PC-9 (cell line): ENCODE results near the gene VPS50. TPM values are rescaled to one million over a fixed set of nuclear protein-coding genes. Genes with fewer than 3 reads are reported as not detected.

Experiments
- BruUV-seq: library from RNA; stranded (reverse); fragments of 400-500 nt; replicated peaks from 2 replicates; lab custom pipeline; 2021; lab: Mats Ljungman, UMichigan
- CTCF ChIA-PET: fragments of 300-600 bp; sonication (Branson Sonifier 250); formaldehyde crosslinking; loops from one replicate; lab custom pipeline; 2022; ENCODE audit warnings: antibody characterized with exemption; lab: Charles Lee
- POLR2A ChIA-PET: fragments of 300-600 bp; sonication (Branson Sonifier 250); formaldehyde crosslinking; loops from one replicate; lab custom pipeline; 2022; ENCODE audit warnings: antibody characterized with exemption; ENCODE audit not compliant: unreplicated experiment; lab: Charles Lee
- DNase-seq, 2 experiments: peaks; one replicate each; pipeline versions ENCODE4 v3.0.0 to v3.0.0-alpha.2; 2015 to 2022; ENCODE audit warnings: mixed read lengths in 1 of 2
- H2AFZ ChIP-seq: fragments of 200-600 bp; sonication (generic); 2 replicates; pipeline ENCODE4 v1.8.1; 2017; ENCODE audit warnings: antibody characterized with exemption
- H3F3A ChIP-seq: fragments of 200-600 bp; sonication (generic); 2 replicates; pipeline ENCODE4 v1.8.1; 2017; ENCODE audit warnings: antibody characterized with exemption, mild to moderate bottlenecking, low read depth; ENCODE audit not compliant: insufficient read depth
- H3K27ac ChIP-seq: fragments of 200-600 bp; sonication (generic); 2 replicates; pipeline ENCODE4 v1.6.1; 2016; ENCODE audit warnings: mixed run types
- H3K27me3 ChIP-seq: fragments of 200-600 bp; sonication (generic); 2 replicates; pipeline ENCODE4 v1.6.1; 2016; ENCODE audit warnings: low read depth, mixed run types; ENCODE audit not compliant: insufficient read depth
- H3K36me3 ChIP-seq: fragments of 200-600 bp; sonication (generic); 2 replicates; pipeline ENCODE4 v1.6.1; 2016; ENCODE audit warnings: low read depth, mixed run types
- H3K4me1 ChIP-seq: fragments of 200-600 bp; sonication (generic); replicated peaks from 2 replicates; pipeline ENCODE4 v1.6.1; 2016; ENCODE audit warnings: mixed run types; ENCODE audit not compliant: insufficient read depth
- H3K4me2 ChIP-seq: fragments of 200-600 bp; sonication (generic); 2 replicates; pipeline ENCODE4 v1.6.1; 2017; ENCODE audit warnings: mixed run types
- H3K4me3 ChIP-seq: fragments of 200-600 bp; sonication (generic); 2 replicates; pipeline ENCODE4 v1.6.1; 2016; ENCODE audit warnings: mixed run types
- H3K79me2 ChIP-seq: fragments of 200-600 bp; sonication (generic); 2 replicates; pipeline ENCODE4 v1.6.1; 2017; ENCODE audit warnings: low read depth, mixed run types
- H3K9me2 ChIP-seq: fragments of 200-600 bp; sonication (generic); 2 replicates; pipeline ENCODE4 v1.8.1; 2017; ENCODE audit warnings: mild to moderate bottlenecking; ENCODE audit not compliant: insufficient read depth
- H3K9me3 ChIP-seq: fragments of 200-600 bp; sonication (generic); 2 replicates; pipeline ENCODE4 v1.8.1; 2016; ENCODE audit warnings: low read depth; ENCODE audit not compliant: insufficient read depth
- H4K20me1 ChIP-seq: fragments of 200-600 bp; sonication (generic); 2 replicates; pipeline ENCODE4 v1.8.1; 2017; ENCODE audit not compliant: insufficient read depth
- CTCF ChIP-seq: fragments of 200-600 bp; sonication (generic); conservative IDR thresholded peaks from 2 replicates; pipeline ENCODE4 v1.6.1; 2017; ENCODE audit warnings: mixed run types, antibody characterized with exemption, mild to moderate bottlenecking, moderate library complexity
- EZH2 ChIP-seq: fragments of 200-600 bp; sonication (generic); IDR thresholded peaks from 2 replicates; pipeline ENCODE4 v1.8.0; 2017; ENCODE audit warnings: antibody characterized with exemption, low read depth
- intact Hi-C: fragments of 100-400 bp; cut with micrococcal nuclease; formaldehyde crosslinking; loops from one replicate; pipeline ENCODE4 v1.10.0; 2022; ENCODE audit not compliant: unreplicated experiment
- total RNA-seq: library from RNA; stranded (reverse); gene quantifications from 2 replicates; pipeline ENCODE4 v1.2.3, GENCODE V29; 2021

Gene VPS50
- total RNA-seq, 1 experiment from 2014 or later, result 32.2 TPM

- H3K79me2 ChIP-seq, result no peaks in the 10 kb centered on the region
- intact Hi-C loops, result no loop called here
- ChIA-PET POLR2A (no interaction called here), CTCF (no interaction called here)
- no peaks in the 10 kb centered on the region for H4K20me1 ChIP-seq
- no peaks in the 10 kb centered on the region for H3F3A ChIP-seq
- no peaks in the 10 kb centered on the region for H3K9me2 ChIP-seq
- H3K9me3 ChIP-seq, result no peaks in the 10 kb centered on the region; the same call in 1 of the 2 replicates
- no TSS peak for BruUV-seq
- no peak overlapping the region for H3K4me2 ChIP-seq
- H2AFZ ChIP-seq, result no peak overlapping the region
- no peaks in the 10 kb centered on the region for H3K36me3 ChIP-seq
- no peak overlapping the region for H3K27ac ChIP-seq
- no peak overlapping the region for H3K4me3 ChIP-seq
- H3K27me3 ChIP-seq, result no peaks in the 10 kb centered on the region
- TF ChIP-seq CTCF, result no peak
- TF ChIP-seq EZH2, result no peak
- no peak for DNase-seq
- no peaks in the 10 kb centered on the region for H3K4me1 ChIP-seq
These were observed 33.7 kb upstream of the VPS50 start for GRCh38 chr7:93198472-93198871.

DNA sequence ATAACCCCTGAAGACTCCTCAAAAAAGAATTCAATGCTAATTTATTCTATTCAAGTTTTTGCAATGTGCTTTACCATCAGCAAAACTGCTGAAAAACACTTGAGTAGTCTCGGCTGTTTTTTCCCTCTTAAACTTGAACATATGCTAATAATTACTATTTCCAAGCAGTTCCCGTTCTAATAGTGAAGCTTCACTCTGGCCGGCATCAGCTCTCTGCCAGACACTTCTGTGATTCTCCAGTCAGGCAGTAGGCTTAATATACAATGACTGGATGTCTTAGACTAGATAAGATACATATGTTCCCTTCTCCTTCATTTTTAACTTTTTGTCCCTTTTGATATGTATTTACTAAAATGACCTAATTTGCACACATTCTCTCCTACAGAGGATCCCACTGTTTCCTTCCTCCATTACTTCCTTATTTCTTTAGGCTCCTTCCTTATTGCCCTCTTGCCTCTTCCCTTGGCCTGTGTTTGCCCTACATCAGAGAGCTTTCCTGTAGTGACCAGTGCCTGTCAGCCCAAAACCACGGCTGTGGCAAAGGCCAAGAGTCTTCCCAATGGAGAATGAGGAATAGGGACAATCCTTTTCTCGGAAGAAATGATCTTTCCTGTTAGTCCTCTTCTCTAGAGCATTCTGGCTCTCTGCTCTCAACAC lies 29.4 kb upstream of the VPS50 start:
- no peak overlapping the region for H3K4me3 ChIP-seq
- no peaks in the 10 kb centered on the region for H3K79me2 ChIP-seq
- peak overlapping the region; percentile 48; the same call in 1 of the 2 replicates for H2AFZ ChIP-seq
- CTCF ChIA-PET, result no interaction called here
- POLR2A ChIA-PET, result no interaction called here
- no peaks in the 10 kb centered on the region for H3F3A ChIP-seq
- intact Hi-C loops, result no loop called here
- DNase-seq, result no peak
- H3K36me3 ChIP-seq, result no peaks in the 10 kb centered on the region
- no TSS peak for BruUV-seq
- no peak overlapping the region for H3K4me2 ChIP-seq
- no peaks in the 10 kb centered on the region for H4K20me1 ChIP-seq
- H3K9me2 ChIP-seq, result no peaks in the 10 kb centered on the region; the same call in 1 of the 2 replicates
- no peak for TF ChIP-seq CTCF
- no peak for TF ChIP-seq EZH2
- no peaks in the 10 kb centered on the region; the same call in 1 of the 2 replicates for H3K9me3 ChIP-seq
- H3K4me1 ChIP-seq, result no peaks in the 10 kb centered on the region
- H3K27me3 ChIP-seq, result no peaks in the 10 kb centered on the region
- no peak overlapping the region for H3K27ac ChIP-seq

GRCh38 chr7:93203496-93203895 lies 28.7 kb upstream of the VPS50 start:
- Histone ChIP-seq H4K20me1 (no peaks in the 10 kb centered on the region), H3K9me3 (no peaks in the 10 kb centered on the region; the same call in 1 of the 2 replicates), H3K36me3 (no peaks in the 10 kb centered on the region), H3F3A (no peaks in the 10 kb centered on the region), H3K27me3 (no peaks in the 10 kb centered on the region), H3K4me1 (no peaks in the 10 kb centered on the region), H2AFZ (0 out of 2 replicates have a peak overlapping the region, but pooled peaks have one; percentile 48), H3K79me2 (no peaks in the 10 kb centered on the region), H3K4me3 (no peak overlapping the region), H3K9me2 (no peaks in the 10 kb centered on the region; the same call in 1 of the 2 replicates), H3K4me2 (no peak overlapping the region), H3K27ac (no peak overlapping the region)
- no peak for DNase-seq
- intact Hi-C loops, result no loop called here
- ChIA-PET POLR2A (no interaction called here), CTCF (interaction anchor here (0.6 kb wide), 1 partner anchor 57 kb away, joined by 3 read pairs; no protein-coding TSS in a partner anchor)
- BruUV-seq, result no TSS peak
- no peak for TF ChIP-seq CTCF
- no peak for TF ChIP-seq EZH2
